ENCODE measurements around the gene MEGF11.

MEGF11 gene

DNA sequence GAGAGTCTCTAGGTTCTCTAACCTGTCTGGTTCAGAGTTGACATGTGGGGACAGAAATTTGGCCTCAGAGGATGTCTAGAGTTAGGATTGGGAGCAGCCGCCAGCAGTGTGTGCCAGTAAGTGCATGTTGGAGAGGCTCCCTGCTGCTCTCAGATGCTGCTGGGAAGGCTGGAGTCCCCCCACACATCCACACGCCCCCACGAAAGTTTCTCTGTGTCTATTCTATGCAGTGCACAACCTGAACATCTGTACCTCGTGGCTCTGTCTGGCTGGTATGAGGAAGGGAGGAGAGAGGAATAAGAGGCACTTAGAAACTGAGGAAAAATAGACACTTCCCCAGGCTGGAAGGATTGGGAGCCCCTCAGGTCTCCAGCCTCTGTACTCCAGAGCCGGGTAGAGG is 252.5 kb downstream of the MEGF11 start:
- Histone ChIP-seq H3K36me3 (no peaks in the 10 kb centered on the region), H3K27ac (no peak overlapping the region), H3K4me1 (no peaks in the 10 kb centered on the region), H3K27me3 (peaks cover 0 to 49% of the 10 kb centered on the region in 2 donors), H3K4me3 (no peak overlapping the region), H3K9me3 (no peaks in the 10 kb centered on the region)
- no peak for DNase-seq
- TF ChIP-seq, protein P1, sequence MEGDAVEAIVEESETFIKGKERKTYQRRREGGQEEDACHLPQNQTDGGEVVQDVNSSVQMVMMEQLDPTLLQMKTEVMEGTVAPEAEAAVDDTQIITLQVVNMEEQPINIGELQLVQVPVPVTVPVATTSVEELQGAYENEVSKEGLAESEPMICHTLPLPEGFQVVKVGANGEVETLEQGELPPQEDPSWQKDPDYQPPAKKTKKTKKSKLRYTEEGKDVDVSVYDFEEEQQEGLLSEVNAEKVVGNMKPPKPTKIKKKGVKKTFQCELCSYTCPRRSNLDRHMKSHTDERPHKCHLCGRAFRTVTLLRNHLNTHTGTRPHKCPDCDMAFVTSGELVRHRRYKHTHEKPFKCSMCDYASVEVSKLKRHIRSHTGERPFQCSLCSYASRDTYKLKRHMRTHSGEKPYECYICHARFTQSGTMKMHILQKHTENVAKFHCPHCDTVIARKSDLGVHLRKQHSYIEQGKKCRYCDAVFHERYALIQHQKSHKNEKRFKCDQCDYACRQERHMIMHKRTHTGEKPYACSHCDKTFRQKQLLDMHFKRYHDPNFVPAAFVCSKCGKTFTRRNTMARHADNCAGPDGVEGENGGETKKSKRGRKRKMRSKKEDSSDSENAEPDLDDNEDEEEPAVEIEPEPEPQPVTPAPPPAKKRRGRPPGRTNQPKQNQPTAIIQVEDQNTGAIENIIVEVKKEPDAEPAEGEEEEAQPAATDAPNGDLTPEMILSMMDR (IDR thresholded peaks at IDR 0.05), result no peak
- intact Hi-C loops (cut with DNase I; ENCODE audit: low total_unique reads), result no loop called here

DNA sequence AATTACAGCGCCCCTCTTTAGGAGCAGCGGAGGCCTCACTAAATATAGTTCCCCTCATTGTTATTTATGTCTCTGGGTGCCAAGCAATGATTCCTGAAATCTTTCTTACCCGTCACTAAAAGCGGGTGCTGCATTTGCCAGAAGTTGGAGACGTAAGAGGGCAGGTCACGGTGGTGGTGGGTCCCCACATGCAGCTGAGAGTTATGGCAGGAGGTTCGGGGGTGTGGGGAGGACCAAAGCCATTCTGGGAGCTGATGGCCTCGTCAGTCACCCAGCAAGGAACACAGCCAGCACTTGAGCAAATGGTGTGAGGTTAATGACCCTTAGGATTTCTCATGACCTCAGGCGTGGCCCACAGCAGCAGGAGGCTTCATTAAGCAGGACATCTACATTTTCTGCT is 255.1 kb downstream of the MEGF11 start:
- Histone ChIP-seq H3K4me3 (no peak overlapping the region), H3K4me1 (no peaks in the 10 kb centered on the region), H3K27ac (no peak overlapping the region), H3K36me3 (no peaks in the 10 kb centered on the region), H3K9me3 (no peaks in the 10 kb centered on the region), H3K27me3 (peaks cover 0 to 64% of the 10 kb centered on the region in 2 donors)
- TF ChIP-seq, protein P1 (IDR thresholded peaks at IDR 0.05), result no peak
- intact Hi-C loops (cut with DNase I; ENCODE audit: low total_unique reads), result no loop called here
- DNase-seq, result no peak

DNA sequence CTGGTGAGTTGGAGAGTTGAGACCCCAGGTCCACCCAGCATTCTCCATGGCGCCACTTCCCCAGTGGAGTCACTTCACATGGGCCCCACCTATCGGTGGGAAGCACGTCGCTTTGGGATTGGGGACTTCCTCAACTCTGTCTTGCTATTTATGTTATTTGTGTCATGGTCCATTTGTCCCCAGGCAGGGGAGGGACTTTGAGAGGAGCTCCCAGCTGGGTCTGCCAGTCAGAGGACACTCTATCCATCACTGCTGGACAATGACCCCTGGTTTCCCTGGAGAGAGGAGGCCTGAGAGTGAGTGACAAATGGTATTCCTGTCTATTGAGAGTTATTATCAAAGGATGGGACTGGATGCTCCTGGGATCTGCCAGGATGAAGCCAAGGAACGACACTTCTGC is 256.6 kb downstream of the MEGF11 start:
- Histone ChIP-seq H3K9me3 (no peaks in the 10 kb centered on the region), H3K4me3 (no peak overlapping the region), H3K27me3 (peaks cover 0 to 67% of the 10 kb centered on the region in 2 donors), H3K27ac (no peak overlapping the region), H3K4me1 (no peaks in the 10 kb centered on the region), H3K36me3 (no peaks in the 10 kb centered on the region)
- TF ChIP-seq, protein P1 (IDR thresholded peaks at IDR 0.05), result no peak
- DNase-seq, result no peak
- intact Hi-C loops (cut with DNase I; ENCODE audit: low total_unique reads), result no loop called here

DNA sequence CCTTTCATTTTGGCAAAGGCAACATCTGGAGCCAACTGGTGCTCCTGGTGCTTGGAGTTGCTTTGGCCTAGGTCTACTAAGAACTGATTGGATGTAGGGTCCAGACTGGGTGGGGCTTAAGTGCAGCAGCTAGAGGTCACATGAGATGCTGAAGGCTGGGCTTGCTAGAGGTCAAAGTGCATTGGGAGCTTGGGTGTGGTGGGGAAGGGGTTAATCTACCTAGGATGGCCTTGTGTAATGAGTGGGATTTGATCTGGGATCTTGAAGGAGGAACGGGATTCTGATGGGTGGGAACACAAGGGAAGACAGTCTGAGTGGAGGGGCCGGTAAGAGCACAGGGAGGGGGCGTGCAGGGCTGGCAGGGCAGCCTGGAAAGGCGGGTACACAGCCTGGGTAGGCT is 258.7 kb downstream of the MEGF11 start:
- Histone ChIP-seq H3K4me3 (no peak overlapping the region), H3K4me1 (no peaks in the 10 kb centered on the region), H3K36me3 (no peaks in the 10 kb centered on the region), H3K9me3 (no peaks in the 10 kb centered on the region), H3K27me3 (peaks cover 0 to 67% of the 10 kb centered on the region in 2 donors), H3K27ac (no peak overlapping the region)
- TF ChIP-seq, protein P1 (IDR thresholded peaks at IDR 0.05), result no peak
- intact Hi-C loops (cut with DNase I; ENCODE audit: low total_unique reads), result no loop called here
- no peak for DNase-seq

DNA sequence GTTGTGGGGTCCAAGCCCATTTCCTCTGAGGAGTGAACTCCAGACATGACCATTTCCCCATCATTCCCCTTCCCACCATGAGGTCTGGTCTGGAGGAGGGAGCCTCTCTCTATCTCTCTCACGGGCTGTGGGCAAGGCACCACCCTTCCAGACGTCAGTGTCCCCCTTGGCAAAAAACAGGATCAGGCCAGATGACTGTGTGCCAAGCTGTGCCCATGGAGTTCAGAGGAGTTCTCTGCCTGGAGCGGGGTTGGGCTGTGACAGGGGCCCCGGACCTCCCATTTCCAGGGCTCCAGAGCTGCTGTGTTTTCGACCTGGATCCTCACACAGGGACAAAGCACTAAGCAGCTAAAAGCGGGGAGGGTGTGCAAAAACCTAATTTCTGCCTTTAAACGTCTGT is 259.8 kb downstream of the MEGF11 start:
- TF ChIP-seq, protein P1 (IDR thresholded peaks at IDR 0.05), result no peak

DNA sequence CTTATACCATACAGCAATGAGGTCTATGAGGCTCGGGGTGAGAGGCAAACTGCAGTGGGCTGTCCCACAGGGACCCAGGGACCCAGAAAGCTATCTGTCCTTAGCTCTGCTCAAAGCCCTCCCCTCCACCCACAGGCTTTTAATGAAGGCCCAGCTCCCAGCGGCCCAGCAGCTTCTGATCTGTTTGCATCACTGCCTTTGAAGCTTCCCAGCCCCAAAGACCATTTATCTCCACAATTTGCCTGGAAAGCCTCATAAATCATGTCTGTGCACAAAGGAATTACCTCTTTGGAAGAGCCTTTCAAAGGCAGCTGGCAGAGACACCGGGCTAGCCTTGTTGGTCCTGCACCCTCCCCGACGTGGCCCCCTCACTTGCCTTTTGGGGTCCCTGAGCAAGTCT is 260.3 kb downstream of the MEGF11 start:
- H3K4me1 ChIP-seq, result no peaks in the 10 kb centered on the region
- H3K27me3 ChIP-seq, result peaks cover 0 to 68% of the 10 kb centered on the region in 2 donors
- H3K4me3 ChIP-seq, result no peak overlapping the region
- TF ChIP-seq, protein P1 (IDR thresholded peaks at IDR 0.05), result no peak
- H3K36me3 ChIP-seq, result no peaks in the 10 kb centered on the region
- intact Hi-C loops (cut with DNase I; ENCODE audit: low total_unique reads), result no loop called here
- no peak overlapping the region for H3K27ac ChIP-seq
- no peak for DNase-seq
- no peaks in the 10 kb centered on the region for H3K9me3 ChIP-seq

More for the DNA sequence above, 259.8 kb downstream of the MEGF11 start:
- Histone ChIP-seq H3K27ac (no peak overlapping the region), H3K4me3 (no peak overlapping the region), H3K9me3 (no peaks in the 10 kb centered on the region), H3K4me1 (no peaks in the 10 kb centered on the region), H3K27me3 (peaks cover 0 to 71% of the 10 kb centered on the region in 2 donors), H3K36me3 (no peaks in the 10 kb centered on the region)
- DNase-seq, result no peak
- intact Hi-C loops (cut with DNase I; ENCODE audit: low total_unique reads), result no loop called here

Measured in tibial artery (tissue), 4 donors.